GM18858 (cell line): Measurements from ENCODE around the gene KPTN.
"Not testable (repeated sequence)": the region's sequence is repeated elsewhere in the genome, so short reads cannot be mapped to it uniquely, and the experiment has no call there.

Experiments
- ATAC-seq: cut with Tn5 transposase; IDR thresholded peaks from one replicate; pipeline ENCODE4 v1.9.1; 2021; ENCODE audit not compliant: unreplicated experiment

Gene KPTN

DNA sequence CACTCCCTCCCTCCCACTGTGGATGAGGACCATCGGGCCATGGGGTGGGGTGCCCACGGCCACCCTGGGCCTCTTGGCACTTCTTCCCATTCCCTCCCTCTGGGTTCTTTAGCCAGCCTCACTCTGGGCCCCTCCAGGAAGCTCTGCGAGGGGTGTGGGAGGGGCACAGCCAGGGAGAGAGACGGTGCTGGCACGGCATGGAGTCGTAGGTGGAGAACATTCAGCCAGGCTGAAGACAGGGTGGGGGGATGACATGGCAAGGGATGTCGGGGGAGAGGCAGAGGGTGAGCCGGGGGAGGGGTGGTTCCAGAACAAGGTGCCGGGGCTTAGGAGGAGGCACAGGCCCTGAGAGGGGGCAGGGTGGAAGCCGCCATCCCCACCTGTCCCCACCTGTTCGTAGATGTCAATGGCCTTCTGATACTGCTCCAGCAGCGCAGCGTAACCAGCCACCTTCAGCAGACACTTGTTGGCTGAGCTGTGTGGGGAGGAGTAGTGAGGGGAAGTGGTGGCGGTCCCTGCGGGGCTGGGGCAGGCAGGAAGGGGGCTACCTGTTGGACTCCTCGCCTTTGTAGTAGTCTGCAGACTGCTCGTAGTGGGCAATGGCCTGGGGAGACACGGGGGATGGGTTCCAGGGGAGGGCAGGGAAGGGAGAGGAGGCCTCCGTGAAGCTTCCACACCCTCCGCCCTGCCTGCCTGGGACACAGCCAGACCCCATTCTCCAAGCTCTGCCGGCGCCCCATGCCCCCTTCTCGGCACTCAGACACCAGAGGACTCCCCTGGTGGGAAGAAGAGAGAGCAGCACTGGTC lies 8.8 kb upstream of the KPTN start:
- no peak for ATAC-seq

- no peak for ATAC-seq
Observed at GRCh38 chr19:47492137-47492533, 8.1 kb upstream of the KPTN start.

DNA sequence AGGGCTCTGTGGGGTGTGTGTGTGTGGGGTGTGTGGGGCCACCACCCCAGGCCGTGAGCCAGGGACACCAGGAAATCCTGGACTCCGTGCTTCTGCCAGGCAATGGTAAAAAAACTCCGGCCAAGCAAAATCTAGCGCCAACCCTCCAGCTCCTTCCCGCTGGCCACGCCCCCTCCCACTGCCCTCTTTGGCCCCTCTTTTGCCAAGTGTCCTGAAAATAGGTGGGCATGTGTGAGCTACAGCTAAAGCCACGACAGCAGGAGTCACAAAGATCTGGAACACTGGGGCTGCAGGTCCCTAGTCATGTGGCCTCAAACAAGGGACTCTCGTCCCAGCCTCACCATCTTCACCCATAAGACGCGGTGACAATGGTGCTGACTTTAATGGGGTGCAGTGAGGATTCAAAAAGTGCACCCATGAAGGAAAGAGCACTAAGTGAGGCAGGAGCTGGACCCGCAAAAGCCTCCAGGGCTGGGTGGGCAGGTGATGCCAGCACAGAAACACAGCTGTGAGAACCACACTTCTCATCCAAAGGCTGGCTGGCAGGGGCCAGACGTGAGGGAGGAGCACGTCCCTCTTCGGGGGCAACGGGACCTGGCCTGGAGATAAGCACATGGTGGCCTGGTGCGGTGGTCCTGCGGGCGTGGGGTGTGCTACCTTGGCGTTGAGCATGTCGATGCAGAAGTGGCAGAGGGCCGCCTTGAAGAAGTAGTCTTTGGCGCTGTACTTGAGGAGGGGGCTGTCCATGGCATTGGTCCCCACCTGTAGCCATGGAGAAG lies 7.5 kb upstream of the KPTN start:
- ATAC-seq = no peak

- ATAC-seq = no peak
Observed at GRCh38 chr19:47490847-47491246, 6.8 kb upstream of the KPTN start.

GRCh38 chr19:47490031-47490430 lies 6.0 kb upstream of the KPTN start:
- ATAC-seq = no peak

DNA sequence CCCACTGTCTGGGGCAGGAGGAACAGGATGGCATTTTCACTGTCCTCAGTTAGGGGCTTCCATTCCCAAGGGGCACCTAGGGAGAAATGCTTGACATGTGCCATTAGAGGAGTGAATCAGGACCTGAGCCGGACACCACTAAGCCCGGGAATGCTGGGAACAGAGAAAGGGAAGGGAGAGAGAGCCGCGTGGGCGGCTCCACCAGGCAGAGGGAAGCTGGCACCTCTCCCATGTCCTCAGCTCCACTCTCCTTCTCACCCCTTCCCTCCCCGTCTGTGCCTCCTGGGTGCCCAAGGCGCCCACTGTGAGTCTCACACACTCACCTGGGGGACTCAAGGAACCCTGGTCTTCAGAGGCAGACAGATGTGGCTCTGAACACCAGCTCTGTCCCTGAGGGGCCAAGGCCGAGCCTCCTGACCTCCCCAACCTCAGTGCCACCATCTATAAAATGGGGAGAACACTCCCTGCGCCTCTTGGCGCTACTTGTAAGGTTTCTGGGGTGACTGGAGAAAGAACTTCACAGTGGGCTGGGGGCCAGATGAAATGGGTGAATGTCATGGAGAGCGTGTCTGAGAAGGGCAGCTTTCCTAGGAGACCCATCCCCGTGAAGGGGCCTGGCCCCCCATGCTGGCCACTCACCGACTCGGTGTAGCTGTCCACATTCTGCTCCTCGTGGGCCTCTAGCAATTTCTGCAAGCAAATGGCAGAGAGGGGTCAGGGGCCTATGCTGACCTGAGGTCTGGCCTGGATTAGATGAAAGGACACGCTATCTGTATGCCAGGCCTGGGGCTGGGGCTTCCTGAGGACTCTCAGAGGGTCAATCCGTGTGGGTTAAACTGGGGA lies 5.3 kb upstream of the KPTN start:
- no peak for ATAC-seq

DNA sequence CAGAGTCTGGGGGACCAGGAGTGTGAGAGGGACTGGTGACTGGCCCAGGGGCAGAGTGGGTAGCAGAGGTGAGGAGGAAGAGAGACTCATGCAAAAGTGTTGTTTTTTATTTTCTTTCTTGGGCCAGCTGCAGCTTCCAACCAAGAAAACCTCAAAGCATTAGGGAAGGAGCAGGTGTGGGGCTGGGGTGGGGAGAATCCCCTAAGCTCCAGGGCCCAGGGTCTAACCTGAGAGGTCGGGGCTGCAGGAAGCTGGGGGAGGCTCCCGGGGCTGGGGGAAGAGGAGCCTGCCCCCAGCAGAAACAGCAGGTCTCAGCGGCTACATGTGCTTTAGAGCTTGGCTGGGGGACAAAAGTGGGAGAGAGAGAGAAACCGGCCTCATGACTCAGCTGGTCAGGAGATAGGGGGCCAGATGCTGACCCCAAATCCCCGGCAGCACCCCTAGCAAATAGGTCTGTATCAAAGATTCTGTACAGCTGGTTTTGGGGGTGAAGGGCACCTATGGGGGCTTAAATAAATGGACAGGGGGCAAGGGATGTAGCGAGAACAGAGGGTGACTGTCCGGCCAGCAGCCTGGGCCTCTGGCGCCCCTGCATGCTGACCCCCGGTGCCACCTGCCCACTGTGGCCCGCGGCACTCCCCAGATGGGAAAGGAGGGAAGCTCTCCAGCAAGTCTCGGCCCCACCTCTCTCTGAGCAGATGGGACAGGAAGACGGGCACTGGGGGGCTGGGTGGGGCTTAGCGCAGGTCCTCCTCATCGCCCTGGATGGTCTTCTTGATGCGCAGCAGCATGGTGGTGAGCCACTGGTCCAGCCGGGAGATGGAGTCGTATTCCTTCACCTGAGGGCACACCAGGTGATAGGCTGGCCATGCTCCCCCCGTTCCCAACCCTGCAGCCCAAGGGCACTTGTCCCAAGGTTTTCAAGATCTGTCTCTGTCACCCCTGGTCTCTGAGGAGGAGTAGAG lies 3.8 kb upstream of the KPTN start:
- ATAC-seq = no peak

DNA sequence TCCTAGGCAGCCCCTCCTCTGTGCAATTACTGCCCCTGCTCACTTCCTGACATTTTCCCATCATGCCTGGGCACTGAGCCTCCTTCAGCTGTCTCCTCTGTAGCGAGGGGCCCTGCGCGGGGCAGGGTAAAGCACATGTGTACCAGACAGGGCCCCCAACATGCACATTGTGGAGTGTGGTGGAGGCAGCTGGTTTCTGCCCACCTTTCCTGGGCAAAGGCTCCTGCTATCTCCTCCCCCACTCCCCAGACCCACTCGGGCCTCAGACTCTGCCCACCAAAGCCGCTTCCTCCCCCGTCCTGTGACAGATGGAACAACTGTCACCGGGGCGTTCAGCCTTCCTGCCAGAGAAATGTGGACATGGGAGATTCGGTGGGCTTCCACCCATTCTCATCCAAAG lies 2.9 kb upstream of the KPTN start:
- no peak for ATAC-seq

DNA sequence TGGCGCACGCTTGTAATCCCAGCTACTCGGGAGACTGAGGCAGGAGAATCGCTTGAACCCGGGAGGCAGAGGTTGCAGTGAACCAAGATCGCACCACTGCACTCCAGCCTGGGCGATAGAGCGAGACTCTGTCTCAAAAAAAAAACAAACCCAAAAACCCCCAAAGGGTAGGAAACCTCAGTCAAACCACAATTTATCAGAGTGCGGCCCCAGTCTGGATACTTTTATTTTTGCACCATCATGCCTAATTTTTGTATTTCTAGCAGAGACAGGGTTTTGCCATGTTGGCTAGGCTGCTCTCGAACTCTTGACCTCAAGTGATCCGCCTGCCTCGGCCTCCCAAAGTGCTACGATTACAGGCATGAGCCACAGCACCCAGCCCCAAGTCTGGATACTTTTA lies 2.2 kb upstream of the KPTN start:
- ATAC-seq = not testable (repeated sequence)

GRCh38 chr19:47485210-47485609 lies 1.2 kb upstream of the KPTN start:
- no peak for ATAC-seq

- no peak for ATAC-seq
Observed at GRCh38 chr19:47483200-47483599, 819 bp downstream of the KPTN start.

- no peak for ATAC-seq
Observed at GRCh38 chr19:47481460-47482052, 2.5 kb downstream of the KPTN start.

DNA sequence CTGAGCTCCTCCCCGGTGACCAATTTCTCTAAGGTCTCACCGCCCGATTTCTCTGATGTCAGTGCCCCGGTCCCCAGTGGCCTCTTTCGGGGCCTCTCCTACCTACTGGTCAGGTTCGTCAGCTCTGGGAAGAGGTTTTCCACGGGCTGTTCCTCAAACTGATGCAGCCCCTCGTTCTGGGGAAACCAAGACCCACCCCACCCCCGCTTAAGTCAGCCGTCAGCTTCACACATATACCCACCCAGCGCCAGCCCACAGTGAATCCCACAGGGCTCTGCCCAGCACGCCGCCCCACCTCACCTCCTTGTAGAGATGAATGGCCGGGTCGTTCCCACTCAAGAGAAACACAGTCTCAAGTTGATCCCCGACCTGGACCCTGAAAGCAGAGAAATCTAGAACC lies 3.4 kb downstream of the KPTN start:
- no peak for ATAC-seq

DNA sequence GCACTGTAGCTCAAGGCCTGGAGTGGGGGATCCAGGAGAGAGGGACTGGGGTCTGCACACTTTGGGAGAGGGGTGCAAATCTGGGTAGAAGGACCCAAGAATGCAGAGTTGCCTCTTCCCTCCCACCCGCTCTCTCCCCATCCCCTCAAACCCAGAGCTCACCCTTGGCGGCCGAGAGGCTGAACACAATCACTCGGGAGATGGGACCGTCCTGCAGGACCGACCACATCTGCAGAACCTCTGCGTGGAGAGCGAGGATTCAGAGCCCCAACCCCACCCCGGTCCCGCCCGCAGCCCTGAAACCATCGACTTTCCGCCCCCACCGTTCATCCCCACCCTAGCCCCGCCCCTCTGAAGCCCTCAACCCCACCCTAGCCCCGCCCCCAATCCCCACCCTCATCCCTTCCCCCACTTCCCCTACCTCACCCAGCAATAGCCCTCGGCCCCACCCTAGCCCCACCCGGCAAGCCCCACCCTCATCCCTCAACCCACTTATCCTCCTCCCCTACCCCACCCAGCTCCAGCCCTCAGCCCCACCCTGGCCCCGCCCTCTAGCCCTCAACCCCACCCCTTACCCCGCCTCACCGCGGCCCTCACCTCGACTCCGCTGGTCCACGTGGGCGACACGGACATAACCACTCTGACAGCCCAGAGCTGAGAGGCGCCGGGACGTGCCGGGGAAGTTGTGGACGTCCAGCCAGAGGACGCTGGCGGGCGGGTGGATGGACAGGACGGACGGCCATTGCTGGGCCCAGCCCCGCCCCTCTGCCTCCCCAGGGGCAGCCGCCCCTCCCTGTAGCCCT lies 4.1 kb downstream of the KPTN start:
- ATAC-seq = no peak

GRCh38 chr19:47476438-47476972 lies 7.5 kb downstream of the KPTN start:
- ATAC-seq = no peak

DNA sequence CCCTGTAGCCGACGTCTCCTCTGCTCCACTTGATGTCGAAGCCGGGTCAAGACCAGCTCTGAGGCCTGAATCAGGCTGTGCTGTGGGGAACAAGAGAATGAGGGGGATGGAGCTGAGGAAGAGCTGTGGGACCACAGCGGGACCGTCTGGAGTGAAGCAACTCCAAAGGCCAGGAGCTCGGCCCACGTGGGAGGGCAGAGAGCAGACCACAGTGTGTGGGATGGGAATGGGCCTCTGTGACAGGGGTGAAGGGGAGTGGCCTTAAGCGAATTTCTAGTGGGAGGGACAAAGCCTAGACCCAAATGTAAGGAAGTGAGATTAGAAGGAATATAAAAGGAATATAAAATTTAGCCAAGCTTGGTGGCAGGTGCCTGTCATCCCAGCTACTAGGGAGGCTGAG lies 8.6 kb downstream of the KPTN start:
- ATAC-seq = no peak

- no peak for ATAC-seq
Observed at GRCh38 chr19:47473336-47473735, 10.7 kb downstream of the KPTN start.

DNA sequence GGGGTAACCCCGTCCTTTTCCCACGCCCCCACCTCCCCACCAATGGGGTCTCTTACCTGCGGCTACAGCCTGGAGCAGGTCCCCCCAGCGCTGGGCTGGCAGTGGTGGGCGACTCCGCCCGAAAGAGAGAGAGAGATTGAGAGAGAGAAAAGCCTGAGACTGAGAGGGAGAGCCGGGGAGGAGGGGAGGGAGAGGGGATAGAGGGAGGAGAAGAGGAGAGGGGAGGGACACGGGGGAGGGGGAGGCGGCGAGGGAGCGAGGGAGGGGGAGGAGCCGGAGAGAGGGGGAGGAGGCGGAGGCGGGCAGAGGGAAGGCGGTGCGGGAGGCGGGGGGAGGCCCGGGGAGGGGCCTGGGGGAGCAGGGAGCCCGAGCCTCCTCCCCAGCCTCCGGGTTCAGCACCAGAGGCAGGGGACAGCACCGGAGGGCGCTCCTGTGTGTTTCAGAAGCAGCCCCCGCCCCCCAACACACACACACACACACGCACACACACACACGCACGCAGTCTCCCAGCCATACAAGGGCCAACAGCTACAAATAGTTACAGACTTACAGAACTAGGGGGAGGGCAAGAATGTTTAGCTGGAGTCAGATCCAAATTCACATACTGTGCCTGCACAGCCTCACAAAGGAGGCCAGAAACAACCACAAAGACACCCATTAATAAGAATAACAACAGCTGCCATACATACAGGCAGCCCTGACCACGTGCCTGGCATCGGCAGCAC lies 12.1 kb downstream of the KPTN start, which contains the start of gene SLC8A2:
SLC8A2 (minus strand) TSS at position 161 of the 725 bp plus-strand sequence. CDS start 5,490 bp downstream, outside the sequence.
- no peak for ATAC-seq
